Measurements from ENCODE around the gene SH3GL3.

Gene SH3GL3

DNA sequence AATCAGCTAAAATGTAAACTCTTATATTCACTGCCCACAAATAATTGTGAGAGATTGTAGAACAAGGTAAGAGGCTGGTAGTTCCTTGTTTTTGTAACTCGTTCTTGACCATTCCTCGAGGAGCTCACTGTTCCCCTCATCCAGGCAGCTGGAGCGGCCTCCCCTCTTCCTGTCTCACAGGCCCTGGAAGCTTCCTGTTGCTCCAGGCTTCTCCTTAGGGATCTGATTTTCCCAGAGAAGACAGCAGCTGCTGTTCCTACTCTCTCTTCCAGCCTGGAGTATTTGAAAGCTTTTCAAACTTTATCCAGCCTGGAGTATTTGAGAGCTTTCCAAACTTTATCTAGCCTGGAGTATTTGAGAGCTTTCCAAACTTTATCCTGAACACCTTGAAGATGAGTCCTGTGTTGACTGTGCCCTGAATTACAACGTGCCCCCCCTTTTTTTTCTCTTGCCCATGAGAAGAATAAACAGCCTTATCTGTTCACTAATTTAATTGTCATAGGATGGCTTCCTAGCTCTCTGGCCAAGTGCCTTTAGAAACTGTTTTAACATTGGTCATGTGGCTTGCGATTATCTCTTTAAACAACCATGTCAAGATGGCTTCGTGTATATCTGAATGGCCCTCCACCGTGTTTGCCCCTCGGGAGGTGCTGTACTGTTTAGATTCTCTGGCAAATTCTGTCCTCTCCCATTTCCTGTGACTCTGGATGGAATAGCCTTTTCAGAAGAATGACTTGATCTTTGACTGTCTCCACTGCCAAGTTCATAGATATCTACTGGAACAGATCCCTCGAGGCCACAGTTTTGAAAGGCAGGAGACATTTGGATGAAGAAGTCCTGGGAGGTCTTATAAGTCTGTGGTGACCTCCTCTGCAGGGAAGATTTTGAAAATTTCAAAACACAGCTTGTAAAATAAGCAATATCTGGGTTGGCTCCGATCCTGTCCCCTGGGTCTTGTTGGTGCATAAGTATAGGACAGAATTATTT is 211.6 kb downstream of the SH3GL3 start:
- no peak for DNase-seq (ENCODE audit: low read depth in 4 of 4, low spot score in 1 of 4)

DNA sequence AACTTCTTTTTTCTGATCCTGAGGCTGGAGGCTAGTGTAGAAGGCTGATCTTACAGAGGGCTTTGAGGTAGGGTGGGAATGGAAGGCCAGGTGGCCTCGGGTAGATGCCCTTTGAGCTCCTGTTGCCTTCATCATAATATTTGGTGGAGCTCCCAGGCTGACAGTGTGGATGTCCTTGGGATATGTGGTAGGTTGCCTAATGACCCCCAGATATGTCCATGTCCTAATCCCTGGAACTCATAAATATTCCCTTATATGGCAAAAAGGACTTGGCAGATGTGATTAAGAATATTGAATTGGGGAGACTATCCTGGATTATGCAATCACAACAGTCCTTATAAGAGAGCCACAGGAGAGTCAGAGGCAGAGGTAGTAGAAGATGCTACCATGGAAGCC is 212.3 kb downstream of the SH3GL3 start:
- DNase-seq (ENCODE audit: low read depth in 4 of 4, low spot score in 1 of 4), result no peak

DNA sequence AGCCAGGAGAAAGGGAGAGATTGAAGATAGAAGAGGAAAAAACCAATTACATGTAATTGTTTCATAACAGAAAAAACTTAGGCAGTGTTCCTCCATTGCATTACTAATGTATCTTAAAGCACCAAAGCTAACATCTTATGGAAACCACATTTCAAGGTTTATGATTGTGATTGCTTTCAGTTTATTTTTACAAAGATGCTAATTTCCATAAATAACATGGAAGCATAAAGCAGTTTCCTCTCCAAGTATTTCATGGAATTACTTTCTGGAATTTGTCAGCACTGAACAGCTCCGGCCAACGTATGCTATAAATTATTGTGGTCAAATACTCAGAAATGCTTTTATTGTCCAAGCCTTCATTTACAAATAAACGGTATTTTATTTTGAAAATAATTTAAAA is 218.3 kb downstream of the SH3GL3 start:
- DNase-seq (ENCODE audit: low read depth in 4 of 4, low spot score in 1 of 4), result no peak
